HG02610 (cell line): Measurements from ENCODE around the gene NOTUM.

Source experiments
- ATAC-seq: cut with Tn5 transposase; IDR thresholded peaks from one replicate; pipeline ENCODE4 v1.9.1; 2021; ENCODE audit warnings: mild to moderate bottlenecking, moderate library complexity; ENCODE audit not compliant: unreplicated experiment

The NOTUM gene

GRCh38 chr17:81940538-81941483 lies 20.2 kb downstream of the NOTUM start:
- ATAC-seq = no peak

- no peak for ATAC-seq
These were observed 21.1 kb downstream of the NOTUM start for GRCh38 chr17:81939881-81940385.

GRCh38 chr17:81939218-81939617 lies 21.8 kb downstream of the NOTUM start:
- ATAC-seq = no peak

- ATAC-seq = no peak
These were observed 25.3 kb downstream of the NOTUM start for GRCh38 chr17:81935709-81936084.

- no peak for ATAC-seq
These were observed 25.9 kb downstream of the NOTUM start for GRCh38 chr17:81934850-81935708.

GRCh38 chr17:81934098-81934757 lies 26.8 kb downstream of the NOTUM start:
- ATAC-seq = no peak

GRCh38 chr17:81933178-81933699 lies 27.7 kb downstream of the NOTUM start:
- no peak for ATAC-seq

GRCh38 chr17:81932333-81932983 lies 28.5 kb downstream of the NOTUM start:
- ATAC-seq = no peak

GRCh38 chr17:81931557-81932332 lies 29.2 kb downstream of the NOTUM start:
- ATAC-seq = no peak

- ATAC-seq = no peak
These were observed 29.8 kb downstream of the NOTUM start for GRCh38 chr17:81931189-81931556.

GRCh38 chr17:81930142-81931125 lies 30.6 kb downstream of the NOTUM start:
- ATAC-seq = no peak

GRCh38 chr17:81929253-81930141 lies 31.5 kb downstream of the NOTUM start:
- no peak for ATAC-seq

GRCh38 chr17:81928544-81929252 lies 32.3 kb downstream of the NOTUM start:
- ATAC-seq = no peak

GRCh38 chr17:81927653-81928543 lies 33.1 kb downstream of the NOTUM start, which contains the start of gene MAFG:
MAFG (minus strand) TSS chr17:81927735; CDS start chr17:81923185, 4,550 bp downstream.
- peak; percentile 54 for ATAC-seq

GRCh38 chr17:81927152-81927652 lies 33.8 kb downstream of the NOTUM start:
- no peak for ATAC-seq
